Activated naive CD4-positive, alpha-beta T cell treated with anti-CD3 and anti-CD28 coated beads, Interleukin-2, amount 50 U/mL, for 72 hours (primary cell): ENCODE data around the gene CCDC85A. TPM values are rescaled to one million over a fixed set of nuclear protein-coding genes. Genes with fewer than 3 reads are reported as not detected.

Source experiments
- ATAC-seq, 2 donors: fragments of 150-1000 bp; cut with Tn5 transposase; 2 replicates each; pipeline ENCODE4 v1.10.0; 2021; ENCODE audit warnings: mild to moderate bottlenecking in 2 of 2, moderate library complexity in 2 of 2
- DNase-seq, 2 donors: peaks; one replicate each; pipeline ENCODE4 v3.0.0; 2021 to 2022; ENCODE audit warnings: low spot score in 2 of 2
- H3K27ac Mint-ChIP-seq, 2 donors: one replicate each; pipeline ENCODE4 v1.8.0; 2022; ENCODE audit warnings: mild to moderate bottlenecking in 2 of 2, mixed read lengths in 2 of 2
- H3K36me3 Mint-ChIP-seq, 2 donors: one replicate each; pipeline ENCODE4 v1.8.0; 2022; ENCODE audit warnings: mixed read lengths in 2 of 2
- H3K9me3 Mint-ChIP-seq, 2 donors: one replicate each; pipeline ENCODE4 v1.8.0; 2022; ENCODE audit warnings: mixed read lengths in 2 of 2
- total RNA-seq, 2 donors: library from RNA; stranded (reverse); gene quantifications; one replicate each; pipeline ENCODE4 v1.2.3, GENCODE V29; 2022

Gene CCDC85A
- total RNA-seq, 2 donors from 2014 or later, result not detected

DNA sequence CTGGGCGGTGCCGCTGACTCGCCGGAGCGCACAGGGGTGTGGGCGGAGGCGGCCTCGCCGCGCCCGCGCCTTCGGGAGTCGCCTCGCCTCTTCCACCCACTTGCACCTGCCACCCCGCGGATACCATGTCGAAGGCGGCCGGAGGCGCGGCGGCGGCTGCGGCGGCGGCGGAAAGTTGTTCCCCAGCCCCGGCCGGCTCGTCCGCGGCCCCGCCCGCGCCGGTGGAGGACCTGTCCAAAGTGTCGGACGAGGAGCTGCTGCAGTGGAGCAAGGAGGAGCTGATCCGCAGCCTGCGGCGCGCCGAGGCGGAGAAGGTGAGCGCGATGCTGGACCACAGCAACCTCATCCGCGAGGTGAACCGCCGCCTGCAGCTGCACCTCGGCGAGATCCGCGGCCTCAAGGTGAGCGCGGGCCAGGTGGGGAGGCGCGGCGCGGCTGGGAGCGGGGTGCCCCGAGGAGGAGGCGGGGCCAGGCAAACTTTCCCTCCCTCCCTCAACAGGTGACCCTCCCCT is 766 bp downstream of the CCDC85A start:
- Mint-ChIP-seq H3K9me3 (no peaks in the 10 kb centered on the region), H3K27ac (no peak overlapping the region), H3K36me3 (peaks cover 0 to 6% of the 10 kb centered on the region in 2 donors)
- ATAC-seq, result peak in 1 of 2 donors; percentile 12
- DNase-seq, result no peak

- no peak for DNase-seq
- H3K9me3 Mint-ChIP-seq, result no peaks in the 10 kb centered on the region
- no peak overlapping the region for H3K27ac Mint-ChIP-seq
- no peak for ATAC-seq
- H3K36me3 Mint-ChIP-seq, result peaks cover 0 to 6% of the 10 kb centered on the region in 2 donors
Observed at GRCh38 chr2:56185101-56185581, 1.4 kb downstream of the CCDC85A start.

DNA sequence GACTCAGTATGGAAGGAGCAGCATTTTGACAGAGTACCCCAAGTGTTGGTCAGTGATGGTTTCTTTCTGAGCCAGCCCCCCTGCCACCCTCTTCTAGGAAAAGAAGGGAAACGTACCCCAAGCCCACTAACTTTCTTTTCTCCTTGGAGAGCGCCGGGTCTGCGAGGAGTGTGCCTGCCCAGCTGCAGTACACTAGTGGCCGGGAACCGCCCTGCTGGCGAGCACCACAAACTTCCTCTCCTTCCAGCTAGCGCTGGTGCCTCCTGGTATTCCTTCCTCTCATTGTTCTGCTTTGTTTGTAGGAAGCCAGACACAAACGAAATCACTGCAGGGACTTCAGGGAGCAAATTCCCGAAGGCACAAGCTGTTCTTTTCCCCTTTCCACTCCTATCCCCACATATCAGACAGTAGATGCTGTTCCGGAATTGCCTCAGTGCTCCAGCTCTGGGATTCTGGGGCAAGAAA is 1.8 kb downstream of the CCDC85A start:
- H3K27ac Mint-ChIP-seq, result no peak overlapping the region
- ATAC-seq, result no peak

DNA sequence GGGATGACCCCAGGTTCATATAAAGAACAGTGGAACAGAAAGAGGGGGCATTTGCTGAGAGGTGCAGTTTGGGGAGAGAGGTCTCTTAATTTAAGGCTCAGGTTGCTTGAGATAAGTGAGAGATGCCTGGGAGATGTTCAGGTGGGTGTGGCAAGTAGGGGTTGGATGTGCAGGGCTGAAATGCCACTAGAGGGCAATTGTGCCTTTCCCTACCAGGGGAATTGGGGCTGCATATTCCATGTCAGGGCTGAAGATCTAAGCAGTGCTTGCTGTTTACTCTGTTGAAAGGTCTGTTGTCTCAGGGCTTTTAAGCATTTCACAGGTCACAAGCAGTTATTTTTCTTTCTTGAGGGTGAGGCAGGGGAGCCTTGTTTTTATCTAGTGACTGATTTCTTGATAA is 7.8 kb downstream of the CCDC85A start:
- Mint-ChIP-seq H3K27ac (no peak overlapping the region), H3K9me3 (peaks cover 0 to 6% of the 10 kb centered on the region in 2 donors)
- no peak for ATAC-seq

More for the DNA sequence above, 1.8 kb downstream of the CCDC85A start:
- DNase-seq, result no peak
- Mint-ChIP-seq H3K36me3 (peaks cover 0 to 6% of the 10 kb centered on the region in 2 donors), H3K9me3 (no peaks in the 10 kb centered on the region)

DNA sequence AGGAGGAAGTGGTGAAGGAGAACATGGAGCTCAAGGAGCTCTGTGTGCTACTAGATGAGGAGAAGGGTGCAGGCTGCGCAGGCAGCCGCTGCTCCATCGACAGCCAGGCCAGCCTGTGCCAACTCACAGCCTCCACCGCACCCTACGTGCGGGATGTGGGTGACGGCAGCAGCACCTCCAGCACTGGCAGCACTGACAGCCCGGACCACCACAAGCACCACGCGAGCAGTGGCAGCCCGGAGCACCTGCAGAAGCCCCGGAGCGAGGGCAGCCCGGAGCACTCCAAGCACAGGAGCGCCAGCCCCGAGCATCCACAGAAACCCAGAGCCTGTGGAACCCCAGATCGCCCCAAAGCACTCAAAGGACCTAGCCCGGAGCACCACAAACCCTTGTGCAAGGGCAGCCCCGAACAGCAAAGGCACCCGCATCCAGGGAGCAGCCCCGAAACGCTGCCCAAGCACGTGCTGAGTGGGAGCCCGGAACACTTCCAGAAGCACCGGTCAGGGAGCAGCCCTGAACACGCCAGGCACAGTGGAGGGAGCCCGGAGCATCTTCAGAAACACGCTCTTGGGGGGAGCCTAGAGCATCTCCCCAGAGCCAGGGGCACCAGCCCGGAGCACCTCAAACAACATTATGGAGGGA is 9.0 kb downstream of the CCDC85A start:
- Mint-ChIP-seq H3K36me3 (no peaks in the 10 kb centered on the region), H3K27ac (no peak overlapping the region), H3K9me3 (peaks cover 0 to 6% of the 10 kb centered on the region in 2 donors)
- DNase-seq, result no peak
- ATAC-seq, result no peak

More for the DNA sequence above, 7.8 kb downstream of the CCDC85A start:
- DNase-seq, result no peak
- H3K36me3 Mint-ChIP-seq, result no peaks in the 10 kb centered on the region

- ATAC-seq (no peak), DNase-seq (no peak)
- peaks cover 0 to 6% of the 10 kb centered on the region in 2 donors for H3K9me3 Mint-ChIP-seq
- H3K36me3 Mint-ChIP-seq, result no peaks in the 10 kb centered on the region
- H3K27ac Mint-ChIP-seq, result no peak overlapping the region
Observed at GRCh38 chr2:56195563-56195962, 11.8 kb downstream of the CCDC85A start.

DNA sequence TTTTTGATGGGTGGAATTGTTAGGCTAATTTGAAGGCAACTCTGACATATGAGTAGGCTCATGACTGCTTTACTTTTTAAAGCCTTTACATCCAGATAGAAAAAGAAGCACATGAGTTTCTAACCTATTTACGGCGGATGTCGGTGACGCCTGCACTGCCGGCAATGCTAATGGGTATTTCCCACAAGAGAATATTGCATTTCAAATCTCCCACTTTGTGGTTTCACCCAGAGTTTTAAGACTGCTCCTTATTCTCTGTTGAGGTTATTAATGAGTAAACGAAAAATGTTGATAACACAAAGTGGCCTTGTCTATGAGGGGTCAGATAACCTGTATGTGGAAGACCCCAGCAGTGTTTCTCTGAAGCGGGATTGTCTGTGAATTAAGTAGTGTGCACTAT is 14.0 kb downstream of the CCDC85A start:
- DNase-seq (no peak), ATAC-seq (no peak)
- Mint-ChIP-seq H3K27ac (no peak overlapping the region), H3K9me3 (no peaks in the 10 kb centered on the region), H3K36me3 (no peaks in the 10 kb centered on the region)

- Mint-ChIP-seq H3K9me3 (no peaks in the 10 kb centered on the region), H3K36me3 (no peaks in the 10 kb centered on the region), H3K27ac (peak overlapping the region in 1 of 2 donors; percentile 44)
- ATAC-seq (no peak), DNase-seq (no peak)
Observed at GRCh38 chr2:56198936-56199335, 15.1 kb downstream of the CCDC85A start.

DNA sequence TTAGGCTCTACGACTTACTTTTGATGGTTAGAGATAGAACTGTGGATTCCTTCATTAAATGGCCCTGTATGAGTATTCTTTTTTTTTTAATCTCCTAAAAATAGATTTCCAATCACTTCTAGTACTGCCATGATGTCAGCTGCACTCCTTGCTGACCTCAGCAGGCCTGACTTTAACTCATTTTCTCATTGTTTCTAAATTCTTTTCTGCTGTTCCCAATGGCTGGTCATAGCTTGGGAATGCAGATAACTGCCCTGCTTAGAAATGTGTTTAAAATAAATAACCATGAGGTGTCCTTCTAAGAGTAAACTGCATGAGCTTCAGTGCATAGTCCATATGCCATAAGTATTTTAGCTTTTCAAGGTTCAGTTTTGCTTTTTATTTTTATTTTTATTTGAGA is 15.7 kb downstream of the CCDC85A start:
- Mint-ChIP-seq H3K27ac (no peak overlapping the region), H3K36me3 (no peaks in the 10 kb centered on the region), H3K9me3 (no peaks in the 10 kb centered on the region)
- ATAC-seq (no peak), DNase-seq (no peak)

DNA sequence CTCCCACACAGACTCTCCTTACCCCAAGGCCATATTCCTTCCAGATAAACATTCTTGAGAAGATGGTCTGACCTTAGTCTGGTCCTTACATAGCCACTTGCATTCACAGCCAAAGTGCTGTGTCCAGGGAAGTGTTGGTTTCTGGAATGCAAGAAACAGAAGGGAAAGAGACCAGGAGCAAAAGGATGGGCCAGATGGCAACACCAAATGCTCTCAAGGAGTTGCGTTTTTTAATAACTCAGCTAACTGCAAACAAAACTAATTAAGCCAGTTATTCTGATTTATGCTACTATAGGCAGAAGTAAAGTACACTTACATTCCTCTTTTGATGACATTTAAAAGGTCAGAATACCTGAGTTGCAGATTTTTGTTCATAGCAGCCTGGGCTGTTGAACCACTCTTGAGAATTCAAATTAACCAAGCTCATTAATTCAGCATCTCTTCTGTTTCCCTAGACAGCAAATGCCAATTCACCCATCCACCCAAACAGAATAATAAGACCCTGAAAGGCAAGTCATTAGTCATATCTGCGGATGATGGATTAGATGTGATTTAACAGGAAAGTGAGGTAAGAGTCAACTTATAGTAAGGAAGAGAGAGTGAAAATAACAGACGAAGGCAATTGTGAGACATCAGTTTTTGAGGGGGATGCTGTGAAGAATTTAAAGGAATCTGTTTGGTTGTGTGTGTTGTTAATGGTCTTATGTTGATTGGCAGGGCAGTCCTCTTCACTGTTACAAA is 18.8 kb downstream of the CCDC85A start:
- DNase-seq (no peak), ATAC-seq (no peak)
- H3K36me3 Mint-ChIP-seq, result no peaks in the 10 kb centered on the region
- H3K9me3 Mint-ChIP-seq, result peaks cover 0 to 8% of the 10 kb centered on the region in 2 donors
- no peak overlapping the region for H3K27ac Mint-ChIP-seq

GRCh38 chr2:56204556-56204955 is 20.8 kb downstream of the CCDC85A start:
- Mint-ChIP-seq H3K9me3 (peaks cover 0 to 8% of the 10 kb centered on the region in 2 donors), H3K36me3 (no peaks in the 10 kb centered on the region), H3K27ac (no peak overlapping the region)
- no peak for ATAC-seq
- no peak for DNase-seq

DNA sequence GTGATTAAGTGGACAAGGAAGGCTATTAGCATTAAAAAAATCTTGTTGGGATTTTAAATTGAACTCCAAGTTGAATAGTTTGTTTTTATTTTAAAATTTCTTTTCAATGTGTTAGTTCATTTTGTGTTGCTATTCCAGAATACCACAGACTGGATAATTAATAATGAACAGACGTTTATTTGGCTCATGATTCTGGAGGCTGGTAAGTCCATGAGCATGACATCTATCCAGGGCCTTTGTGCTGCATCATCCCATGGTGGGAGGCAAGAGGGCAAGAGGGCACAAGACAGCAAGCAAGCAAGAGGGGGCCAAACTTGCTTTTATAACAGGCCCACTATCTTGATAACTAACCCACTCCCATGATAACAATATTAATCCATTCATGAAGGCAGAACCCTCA is 22.5 kb downstream of the CCDC85A start:
- Mint-ChIP-seq H3K36me3 (no peaks in the 10 kb centered on the region), H3K27ac (no peak overlapping the region), H3K9me3 (peaks cover 0 to 8% of the 10 kb centered on the region in 2 donors)
- ATAC-seq (no peak), DNase-seq (no peak)

DNA sequence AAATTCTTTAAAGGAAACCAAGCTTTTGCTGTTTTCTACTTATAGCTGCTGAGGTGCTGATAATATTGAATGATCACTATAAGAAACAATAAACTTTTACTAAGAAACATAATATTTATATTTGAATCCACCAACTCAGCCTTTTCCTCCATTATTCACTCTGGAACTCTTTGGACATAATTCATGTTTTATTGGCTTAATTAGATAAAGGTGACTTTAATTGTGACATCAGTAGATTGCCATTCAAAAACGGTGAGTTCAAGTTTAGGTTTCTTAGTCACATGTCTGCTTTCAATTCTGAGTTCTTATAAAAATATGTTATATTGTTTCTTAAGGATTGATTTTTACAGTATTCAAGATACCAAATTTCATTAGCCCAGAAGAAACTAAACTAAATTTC is 24.0 kb downstream of the CCDC85A start:
- peaks cover 0 to 13% of the 10 kb centered on the region in 2 donors for H3K9me3 Mint-ChIP-seq
- DNase-seq, result no peak
- H3K27ac Mint-ChIP-seq, result no peak overlapping the region
- ATAC-seq, result no peak
- no peaks in the 10 kb centered on the region for H3K36me3 Mint-ChIP-seq

- ATAC-seq (no peak), DNase-seq (no peak)
- Mint-ChIP-seq H3K36me3 (no peaks in the 10 kb centered on the region), H3K27ac (no peak overlapping the region), H3K9me3 (peaks cover 0 to 13% of the 10 kb centered on the region in 2 donors)
Observed at GRCh38 chr2:56208380-56208779, 24.6 kb downstream of the CCDC85A start.

DNA sequence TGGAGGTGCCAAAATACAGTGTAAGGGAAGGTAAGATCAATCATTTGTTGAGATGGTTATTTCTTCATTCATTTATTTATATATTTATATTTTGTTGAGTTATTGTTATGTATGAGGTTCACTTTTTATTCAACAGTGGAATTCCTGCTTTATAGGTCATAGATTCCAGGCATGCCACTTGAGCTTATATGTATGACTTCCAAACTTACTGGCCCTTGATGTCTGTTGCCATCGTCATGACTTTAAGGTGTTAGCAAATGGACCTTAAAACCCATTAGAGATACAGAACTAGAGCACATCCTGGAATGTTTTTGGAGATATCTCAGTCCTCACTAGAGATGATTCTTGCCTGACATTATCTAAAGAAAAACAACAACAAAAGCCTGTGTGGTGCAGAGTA is 25.9 kb downstream of the CCDC85A start:
- ATAC-seq (no peak), DNase-seq (no peak)
- no peaks in the 10 kb centered on the region for H3K36me3 Mint-ChIP-seq
- H3K27ac Mint-ChIP-seq, result no peak overlapping the region
- H3K9me3 Mint-ChIP-seq, result peaks cover 0 to 13% of the 10 kb centered on the region in 2 donors

DNA sequence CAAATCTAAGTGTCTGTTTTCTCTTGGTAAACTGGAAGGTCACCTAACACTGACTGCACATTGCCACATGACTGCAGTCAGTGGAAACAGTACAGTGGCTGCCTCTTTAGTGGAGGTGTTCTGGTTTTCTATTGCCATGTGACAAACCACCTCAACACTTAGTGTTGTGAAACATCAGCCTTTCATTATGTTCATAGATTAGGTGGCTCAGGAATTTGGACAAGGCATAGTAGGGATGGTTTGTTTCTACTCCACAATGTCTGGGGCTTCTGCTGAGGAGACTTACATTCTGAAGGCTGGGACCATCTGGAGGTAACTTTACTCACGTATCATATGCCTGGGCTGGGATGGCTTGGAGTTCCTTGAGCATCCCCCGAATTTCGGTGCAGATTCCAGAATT is 26.5 kb downstream of the CCDC85A start:
- no peak overlapping the region for H3K27ac Mint-ChIP-seq
- no peak for DNase-seq
- no peak for ATAC-seq
- H3K9me3 Mint-ChIP-seq, result peaks cover 0 to 11% of the 10 kb centered on the region in 2 donors
- no peaks in the 10 kb centered on the region for H3K36me3 Mint-ChIP-seq

GRCh38 chr2:56211048-56211447 is 27.3 kb downstream of the CCDC85A start:
- H3K9me3 Mint-ChIP-seq, result peaks cover 0 to 4% of the 10 kb centered on the region in 2 donors
- ATAC-seq (no peak), DNase-seq (no peak)
- H3K36me3 Mint-ChIP-seq, result no peaks in the 10 kb centered on the region
- H3K27ac Mint-ChIP-seq, result no peak overlapping the region
